ENCODE data around the gene CDON.

Gene CDON

DNA sequence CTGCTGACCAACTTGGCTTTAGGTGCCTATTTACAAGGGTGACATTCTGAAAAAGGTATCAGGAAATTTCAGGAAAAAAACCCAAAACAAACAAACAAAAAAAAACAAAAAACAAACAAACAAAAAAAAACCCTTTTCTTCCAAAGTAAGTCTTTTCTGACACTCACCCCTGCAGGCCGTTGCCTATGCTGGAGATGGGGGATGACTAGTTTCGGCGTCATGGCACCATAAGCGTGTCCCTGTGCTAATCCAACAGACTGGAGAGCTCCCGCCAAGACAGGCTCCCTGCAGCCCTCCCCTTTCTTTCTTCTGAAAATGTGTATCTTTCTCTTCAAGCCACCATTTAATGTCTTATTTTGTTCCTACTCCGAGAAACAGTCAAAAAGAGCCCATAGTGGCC is 103.2 kb downstream of the CDON start:
- Histone ChIP-seq H2AK5ac (ENCODE audit: low read length) (no peak overlapping the region), H3K23ac (ENCODE audit: low read length) (no peak overlapping the region), H3K9ac (ENCODE audit: low read length) (no peak overlapping the region), H3K36me3 (ENCODE audit: control insufficient read depth, insufficient read depth, low read length) (no peaks in the 10 kb centered on the region), H3K4ac (ENCODE audit: low read depth, low read length) (no peak overlapping the region), H4K5ac (ENCODE audit: low read length) (no peak overlapping the region), H3K79me2 (ENCODE audit: control insufficient read depth, insufficient read depth, low read length) (no peaks in the 10 kb centered on the region), H3K4me2 (ENCODE audit: low read length) (no peak overlapping the region), H3K18ac (ENCODE audit: low read length) (no peak overlapping the region), H3K27me3 (ENCODE audit: insufficient read depth, low read length, poor library complexity) (no peaks in the 10 kb centered on the region), H4K8ac (ENCODE audit: low read depth, low read length) (no peak overlapping the region), H2BK5ac (ENCODE audit: low read length) (no peak overlapping the region), H3K4me3 (ENCODE audit: low read length) (no peak overlapping the region), H2BK15ac (replicated peaks; ENCODE audit: low read depth) (no peak overlapping the region), H3K79me1 (ENCODE audit: low read length) (no peaks in the 10 kb centered on the region), H2BK120ac (ENCODE audit: low read depth, low read length) (no peak overlapping the region), H3K4me1 (ENCODE audit: control insufficient read depth, low read depth, low read length) (no peaks in the 10 kb centered on the region), H3K56ac (ENCODE audit: low read length) (no peak overlapping the region), H3K27ac (ENCODE audit: low read depth, low read length) (no peak overlapping the region)
- DNase-seq = no peak
- no CpG with 5 or more reads among the region's 6 CpGs for WGBS (ENCODE audit: extremely low coverage, insufficient coverage, low lambda C conversion rate)

GRCh38 chr11:125958872-125959400 is 103.7 kb downstream of the CDON start:
- H3K79me2 ChIP-seq (ENCODE audit: control insufficient read depth, insufficient read depth, low read length) = no peaks in the 10 kb centered on the region
- H3K4me3 ChIP-seq (ENCODE audit: low read length) = no peak overlapping the region
- no peaks in the 10 kb centered on the region for H3K4me1 ChIP-seq (ENCODE audit: control insufficient read depth, low read depth, low read length)
- WGBS (ENCODE audit: extremely low coverage, insufficient coverage, low lambda C conversion rate) = no CpG with 5 or more reads among the region's 4 CpGs
- no peak overlapping the region for H3K27ac ChIP-seq (ENCODE audit: low read depth, low read length)
- H3K23ac ChIP-seq (ENCODE audit: low read length) = no peak overlapping the region
- no peak overlapping the region for H4K8ac ChIP-seq (ENCODE audit: low read depth, low read length)
- H2BK5ac ChIP-seq (ENCODE audit: low read length) = no peak overlapping the region
- H3K36me3 ChIP-seq (ENCODE audit: control insufficient read depth, insufficient read depth, low read length) = no peaks in the 10 kb centered on the region
- no peak overlapping the region for H2BK15ac ChIP-seq (replicated peaks; ENCODE audit: low read depth)
- no peaks in the 10 kb centered on the region for H3K27me3 ChIP-seq (ENCODE audit: insufficient read depth, low read length, poor library complexity)
- H2BK120ac ChIP-seq (ENCODE audit: low read depth, low read length) = no peak overlapping the region
- H3K4ac ChIP-seq (ENCODE audit: low read depth, low read length) = no peak overlapping the region
- H3K9ac ChIP-seq (ENCODE audit: low read length) = no peak overlapping the region
- H3K18ac ChIP-seq (ENCODE audit: low read length) = no peak overlapping the region
- no peak overlapping the region for H3K56ac ChIP-seq (ENCODE audit: low read length)
- no peak overlapping the region for H2AK5ac ChIP-seq (ENCODE audit: low read length)
- no peak overlapping the region for H4K5ac ChIP-seq (ENCODE audit: low read length)
- no peak for DNase-seq
- no peaks in the 10 kb centered on the region for H3K79me1 ChIP-seq (ENCODE audit: low read length)
- no peak overlapping the region for H3K4me2 ChIP-seq (ENCODE audit: low read length)

DNA sequence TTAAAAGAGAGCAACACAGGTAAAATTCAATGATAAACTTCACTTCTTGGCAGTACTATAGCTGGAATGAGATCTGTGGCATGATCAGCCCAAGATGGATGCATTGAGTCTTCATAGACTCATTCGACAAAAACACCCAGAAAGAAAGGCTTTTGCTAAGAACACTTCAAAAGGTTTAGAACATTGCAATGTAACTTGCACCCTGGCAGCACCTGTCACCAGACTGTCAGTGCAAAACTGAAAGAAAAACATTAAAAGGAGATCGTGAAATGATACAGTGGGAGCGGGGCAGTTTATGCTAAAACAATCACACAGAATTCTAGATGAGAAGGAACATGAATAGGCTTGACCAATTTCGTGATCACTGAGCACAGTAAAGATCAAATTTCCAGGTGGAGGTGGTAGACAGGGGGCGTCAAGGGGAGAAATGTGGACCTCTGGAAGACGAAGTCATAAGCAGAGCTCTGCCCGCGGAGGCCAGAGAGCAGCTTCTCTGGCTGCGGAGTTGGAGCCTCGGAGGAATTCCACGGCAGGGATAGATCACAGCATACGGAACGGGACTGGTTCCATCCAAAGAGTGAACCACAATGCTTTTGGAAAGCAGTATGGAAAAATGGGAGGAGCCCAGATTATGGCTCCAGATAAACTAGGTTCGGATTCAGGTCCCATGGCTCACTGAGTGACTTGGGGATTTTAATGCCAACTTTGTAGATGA is 104.9 kb downstream of the CDON start:
- Histone ChIP-seq H3K4me3 (ENCODE audit: low read length) (no peak overlapping the region), H3K27me3 (ENCODE audit: insufficient read depth, low read length, poor library complexity) (no peaks in the 10 kb centered on the region), H3K79me2 (ENCODE audit: control insufficient read depth, insufficient read depth, low read length) (no peaks in the 10 kb centered on the region), H3K56ac (ENCODE audit: low read length) (no peak overlapping the region), H4K5ac (ENCODE audit: low read length) (no peak overlapping the region), H3K4me1 (ENCODE audit: control insufficient read depth, low read depth, low read length) (no peaks in the 10 kb centered on the region), H3K36me3 (ENCODE audit: control insufficient read depth, insufficient read depth, low read length) (no peaks in the 10 kb centered on the region), H4K8ac (ENCODE audit: low read depth, low read length) (no peak overlapping the region), H3K4me2 (ENCODE audit: low read length) (no peak overlapping the region), H2BK5ac (ENCODE audit: low read length) (no peak overlapping the region), H3K18ac (ENCODE audit: low read length) (no peak overlapping the region), H2BK120ac (ENCODE audit: low read depth, low read length) (no peak overlapping the region), H3K23ac (ENCODE audit: low read length) (no peak overlapping the region), H3K79me1 (ENCODE audit: low read length) (no peaks in the 10 kb centered on the region), H3K27ac (ENCODE audit: low read depth, low read length) (no peak overlapping the region), H3K9ac (ENCODE audit: low read length) (no peak overlapping the region), H3K4ac (ENCODE audit: low read depth, low read length) (no peak overlapping the region), H2AK5ac (ENCODE audit: low read length) (no peak overlapping the region), H2BK15ac (replicated peaks; ENCODE audit: low read depth) (no peak overlapping the region)
- no CpG with 5 or more reads among the region's 14 CpGs for WGBS (ENCODE audit: extremely low coverage, insufficient coverage, low lambda C conversion rate)
- no peak for DNase-seq

GRCh38 chr11:125956391-125957134 is 106.1 kb downstream of the CDON start:
- Histone ChIP-seq H4K5ac (ENCODE audit: low read length) (no peak overlapping the region), H2BK15ac (replicated peaks; ENCODE audit: low read depth) (no peak overlapping the region), H3K56ac (ENCODE audit: low read length) (no peak overlapping the region), H2BK120ac (ENCODE audit: low read depth, low read length) (no peak overlapping the region), H3K4me1 (ENCODE audit: control insufficient read depth, low read depth, low read length) (no peaks in the 10 kb centered on the region), H3K9ac (ENCODE audit: low read length) (no peak overlapping the region), H2AK5ac (ENCODE audit: low read length) (no peak overlapping the region), H3K18ac (ENCODE audit: low read length) (no peak overlapping the region), H3K79me2 (ENCODE audit: control insufficient read depth, insufficient read depth, low read length) (no peaks in the 10 kb centered on the region), H2BK5ac (ENCODE audit: low read length) (no peak overlapping the region), H3K27ac (ENCODE audit: low read depth, low read length) (no peak overlapping the region), H3K79me1 (ENCODE audit: low read length) (no peaks in the 10 kb centered on the region), H3K4me2 (ENCODE audit: low read length) (no peak overlapping the region), H3K4me3 (ENCODE audit: low read length) (no peak overlapping the region), H3K4ac (ENCODE audit: low read depth, low read length) (no peak overlapping the region), H4K8ac (ENCODE audit: low read depth, low read length) (no peak overlapping the region), H3K23ac (ENCODE audit: low read length) (no peak overlapping the region), H3K27me3 (ENCODE audit: insufficient read depth, low read length, poor library complexity) (no peaks in the 10 kb centered on the region), H3K36me3 (ENCODE audit: control insufficient read depth, insufficient read depth, low read length) (no peaks in the 10 kb centered on the region)
- WGBS (ENCODE audit: extremely low coverage, insufficient coverage, low lambda C conversion rate) = no CpG with 5 or more reads among the region's 22 CpGs
- no peak for DNase-seq

DNA sequence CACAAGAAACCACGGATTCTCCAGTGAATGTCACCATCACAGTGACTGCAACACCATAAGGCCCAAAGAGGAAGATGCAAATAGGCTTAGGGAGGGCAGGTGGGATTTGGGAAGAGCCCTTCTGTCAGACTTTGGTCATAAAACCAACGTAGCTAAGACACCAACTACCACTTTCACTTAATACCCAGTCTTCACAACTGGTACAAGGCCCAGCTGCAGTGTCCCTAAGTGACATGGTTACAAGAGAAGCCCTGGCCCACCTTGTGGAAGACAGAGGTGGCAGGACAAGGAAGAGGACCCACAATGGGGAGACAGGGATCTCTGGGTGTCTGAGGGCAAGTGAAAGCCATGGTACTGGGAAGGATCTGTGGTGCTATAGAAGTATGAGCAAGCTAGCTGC is 106.8 kb downstream of the CDON start:
- H2BK15ac ChIP-seq (replicated peaks; ENCODE audit: low read depth) = no peak overlapping the region
- H4K5ac ChIP-seq (ENCODE audit: low read length) = no peak overlapping the region
- H3K4me2 ChIP-seq (ENCODE audit: low read length) = no peak overlapping the region
- no peaks in the 10 kb centered on the region for H3K79me1 ChIP-seq (ENCODE audit: low read length)
- H3K4ac ChIP-seq (ENCODE audit: low read depth, low read length) = no peak overlapping the region
- H3K27ac ChIP-seq (ENCODE audit: low read depth, low read length) = no peak overlapping the region
- H3K23ac ChIP-seq (ENCODE audit: low read length) = no peak overlapping the region
- no peak overlapping the region for H3K4me3 ChIP-seq (ENCODE audit: low read length)
- H3K36me3 ChIP-seq (ENCODE audit: control insufficient read depth, insufficient read depth, low read length) = no peaks in the 10 kb centered on the region
- no peaks in the 10 kb centered on the region for H3K27me3 ChIP-seq (ENCODE audit: insufficient read depth, low read length, poor library complexity)
- H3K4me1 ChIP-seq (ENCODE audit: control insufficient read depth, low read depth, low read length) = no peaks in the 10 kb centered on the region
- no peak overlapping the region for H3K56ac ChIP-seq (ENCODE audit: low read length)
- no peak overlapping the region for H2AK5ac ChIP-seq (ENCODE audit: low read length)
- H3K9ac ChIP-seq (ENCODE audit: low read length) = no peak overlapping the region
- H4K8ac ChIP-seq (ENCODE audit: low read depth, low read length) = no peak overlapping the region
- DNase-seq = no peak
- H2BK120ac ChIP-seq (ENCODE audit: low read depth, low read length) = no peak overlapping the region
- WGBS (ENCODE audit: extremely low coverage, insufficient coverage, low lambda C conversion rate) = no CpG with 5 or more reads among the region's 2 CpGs
- no peaks in the 10 kb centered on the region for H3K79me2 ChIP-seq (ENCODE audit: control insufficient read depth, insufficient read depth, low read length)
- H2BK5ac ChIP-seq (ENCODE audit: low read length) = no peak overlapping the region
- no peak overlapping the region for H3K18ac ChIP-seq (ENCODE audit: low read length)
